B cell (primary cell): Measurements from ENCODE around the gene STAP2. TPM values are rescaled to one million over a fixed set of nuclear protein-coding genes. Genes with fewer than 3 reads are reported as not detected.
A peak's percentile ranks its signal among the peaks of the same experiment; 100 is the strongest.

Source experiments
- ATAC-seq: fragments of 200-7000 bp; cut with Tn5 transposase; one replicate; pipeline ENCODE4 v1.10.0; 2021; ENCODE audit warnings: low read depth, mild to moderate bottlenecking, moderate number of reproducible peaks, moderate library complexity
- CTCF ChIA-PET: fragments of 350-600 bp; sonication (Branson Sonifier 250); formaldehyde crosslinking; loops from one replicate; lab custom pipeline; 2021; ENCODE audit warnings: antibody characterized with exemption, inconsistent platforms; lab: Charles Lee
- POLR2A ChIA-PET: fragments of 350-600 bp; sonication (Branson Sonifier 250); formaldehyde crosslinking; loops from one replicate; lab custom pipeline; 2021; ENCODE audit warnings: antibody characterized with exemption; lab: Charles Lee
- DNase-seq: peaks from one replicate; pipeline ENCODE4 v3.0.0; 2013
- H2AFZ ChIP-seq: 2 replicates; pipeline ENCODE4 v1.6.1; 2012; ENCODE audit warnings: mild to moderate bottlenecking, low read depth, low read length; ENCODE audit not compliant: insufficient read depth, poor library complexity, severe bottlenecking
- H3K27ac ChIP-seq, 2 donors: 1 replicate in 1 of 2; 2 replicates in 1 of 2; pipeline ENCODE4 v1.5.1; 2012 to 2013; ENCODE audit warnings: low read length in 2 of 2, mild to moderate bottlenecking in 2 of 2, moderate library complexity in 1 of 2
- H3K27me3 ChIP-seq, 4 experiments: fragments of 200-600 bp in 1 of 4; sonication (generic) in 1 of 4; replicated peaks in 1 of 4; 1 replicate in 2 of 4; 2 replicates in 2 of 4; pipeline versions ENCODE4 v1.6.1 to v1.7.0; 2013 to 2016; ENCODE audit warnings: low read length in 3 of 4, mild to moderate bottlenecking in 2 of 4, mixed read lengths in 1 of 4, moderate library complexity in 1 of 4; ENCODE audit not compliant: insufficient read depth in 4 of 4, control insufficient read depth in 3 of 4; ENCODE audit errors: control extremely low read depth in 1 of 4
- H3K36me3 ChIP-seq, 2 experiments: replicated peaks in 1 of 2; 1 replicate in 1 of 2; 2 replicates in 1 of 2; pipeline versions ENCODE4 v1.6.1 to v1.7.1; 2013; ENCODE audit warnings: low read length in 1 of 2; ENCODE audit not compliant: insufficient read depth in 2 of 2, control insufficient read depth in 1 of 2; ENCODE audit errors: control extremely low read depth in 1 of 2, extremely low read depth in 1 of 2
- H3K4me1 ChIP-seq, 2 donors: fragments of 200-600 bp in 1 of 2; sonication (generic) in 1 of 2; 1 replicate in 1 of 2; 2 replicates in 1 of 2; pipeline versions ENCODE4 v1.5.1 to v1.6.1; 2013 to 2017; ENCODE audit warnings: low read length in 2 of 2; ENCODE audit not compliant: control insufficient read depth in 2 of 2, insufficient read depth in 2 of 2
- H3K4me2 ChIP-seq: replicated peaks from 2 replicates; pipeline ENCODE3; 2012; ENCODE audit warnings: mild to moderate bottlenecking, low read depth, low read length; ENCODE audit not compliant: poor library complexity, severe bottlenecking
- H3K4me3 ChIP-seq, 5 experiments: fragments of 200-600 bp in 1 of 5; sonication (generic) in 1 of 5; 1 replicate in 3 of 5; 2 replicates in 2 of 5; pipeline versions ENCODE4 v1.5.1 to v1.7.0; 2011 to 2016; ENCODE audit warnings: low read length in 4 of 5, mild to moderate bottlenecking in 4 of 5, low read depth in 2 of 5, control low read depth in 1 of 5, moderate library complexity in 1 of 5; ENCODE audit not compliant: insufficient read depth in 1 of 5; ENCODE audit errors: control extremely low read depth in 1 of 5, extremely low read depth in 1 of 5
- H3K79me2 ChIP-seq: fragments of 200-600 bp; sonication (generic); one replicate; pipeline ENCODE4 v1.6.0; 2016; ENCODE audit warnings: low read length; ENCODE audit not compliant: control insufficient read depth, insufficient read depth
- H3K9ac ChIP-seq: fragments of 200-600 bp; sonication (generic); 2 replicates; pipeline ENCODE4 v1.6.1; 2017; ENCODE audit warnings: mild to moderate bottlenecking, low read length, moderate library complexity
- H3K9me3 ChIP-seq, 3 donors: one replicate each; pipeline versions ENCODE4 v1.6.1 to v1.7.1; 2013; ENCODE audit warnings: low read length in 2 of 3; ENCODE audit not compliant: control insufficient read depth in 2 of 3, insufficient read depth in 1 of 3; ENCODE audit errors: control extremely low read depth in 1 of 3
- H4K20me1 ChIP-seq: 2 replicates; pipeline ENCODE4 v1.6.0; 2012; ENCODE audit warnings: mild to moderate bottlenecking, low read length; ENCODE audit not compliant: insufficient read depth, control insufficient read depth, poor library complexity, severe bottlenecking
- H3K27ac Mint-ChIP-seq: one replicate; pipeline ENCODE4 v1.8.0; 2021; ENCODE audit warnings: mixed read lengths
- H3K27me3 Mint-ChIP-seq: one replicate; pipeline ENCODE4 v1.8.0; 2021; ENCODE audit warnings: mixed read lengths
- H3K4me1 Mint-ChIP-seq: one replicate; pipeline ENCODE4 v1.8.0; 2021; ENCODE audit warnings: mixed read lengths
- H3K4me3 Mint-ChIP-seq: one replicate; pipeline ENCODE4 v1.8.0; 2021; ENCODE audit warnings: mixed read lengths
- H3K9me3 Mint-ChIP-seq: one replicate; pipeline ENCODE4 v1.8.0; 2022; ENCODE audit warnings: mixed read lengths; ENCODE audit not compliant: insufficient read depth
- EZH2 ChIP-seq: IDR thresholded peaks from 2 replicates; pipeline ENCODE4 v1.6.1; 2012; ENCODE audit warnings: borderline replicate concordance, low read depth, mild to moderate bottlenecking, moderate library complexity, low read length; ENCODE audit not compliant: insufficient read depth, poor library complexity, severe bottlenecking
- WGBS: methylation state at CpG from one replicate; pipeline ENCODE4 v1.1.5; 2013; ENCODE audit warnings: missing lambda C conversion rate; ENCODE audit not compliant: insufficient coverage; 5-methylcytosine and 5-hydroxymethylcytosine counted together
- intact Hi-C: fragments of 100-400 bp; cut with micrococcal nuclease; formaldehyde crosslinking; loops from one replicate; pipeline ENCODE4 v1.10.0; 2022
- polyA plus RNA-seq: library from polyadenylated mRNA; depleted of rRNA; stranded (reverse); fragments of >200 nt; gene quantifications from 2 replicates; pipeline ENCODE4 v1.2.3, GENCODE V29; 2012
- total RNA-seq, 2 donors: library from RNA; stranded (reverse); fragments of 120-200 nt in 1 of 2; gene quantifications; 1 replicate in 1 of 2; 2 replicates in 1 of 2; pipeline versions ENCODE4 v1.2.3 to v1.2.4, GENCODE V29; 2013 to 2022
- TF ChIP-seq, protein P1 (sequence below): fragments of 200-600 bp; IDR thresholded peaks from one replicate; pipeline ENCODE4 v1.8.0; 2022; ENCODE audit warnings: antibody characterized with exemption, mild to moderate bottlenecking

The STAP2 gene
- total and polyA plus RNA-seq, 2 donors (not counting 1 experiment from before 2014, with no cell fraction given): 0.27 to 0.72 TPM

DNA sequence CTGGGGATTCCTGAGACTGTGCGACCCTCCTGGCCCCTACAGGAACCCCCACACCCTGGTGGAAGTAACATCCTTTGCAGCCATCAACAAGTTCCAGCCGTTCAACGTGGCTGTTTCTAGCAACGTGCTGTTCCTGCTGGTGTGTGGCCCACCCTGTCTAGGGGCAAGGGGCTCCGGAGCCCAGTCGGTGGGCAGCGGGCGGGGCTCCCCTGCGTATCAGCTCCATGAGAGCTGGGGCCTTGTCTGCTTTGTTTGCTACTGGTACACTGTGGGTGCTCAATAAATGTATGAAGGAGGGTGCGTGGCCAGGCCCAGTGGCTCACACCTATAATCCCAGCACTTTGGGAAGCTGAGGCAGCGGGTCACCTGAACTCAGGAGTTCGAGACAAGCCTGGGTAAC lies 15.7 kb upstream of the STAP2 start:
- Histone ChIP-seq H4K20me1 (no peaks in the 10 kb centered on the region), H3K9ac (no peak overlapping the region), H3K27me3 (no peaks in the 10 kb centered on the region), H2AFZ (no peak overlapping the region), H3K4me3 (no peak overlapping the region), H3K4me1 (peaks cover 0 to 5% of the 10 kb centered on the region in 2 donors), H3K79me2 (no peaks in the 10 kb centered on the region), H3K9me3 (no peaks in the 10 kb centered on the region), H3K4me2 (no peak overlapping the region), H3K36me3 (peaks cover 2 to 15% of the 10 kb centered on the region in 2 experiments), H3K27ac (no peak overlapping the region)
- DNase-seq (no peak), ATAC-seq (no peak)
- no peaks in the 10 kb centered on the region for H3K9me3 Mint-ChIP-seq
- ChIA-PET CTCF (interaction anchor here (0.6 to 2.5 kb wide), 4 partner anchors 30 to 91 kb away, joined by 3 to 12 read pairs (median 3); no protein-coding TSS in a partner anchor), POLR2A (interaction anchor here (0.7 kb wide), 1 partner anchor 11 kb away, joined by 3 read pairs; the partner anchor contains the start of gene MPND)
- peaks cover 2% of the 10 kb centered on the region for H3K4me1 Mint-ChIP-seq
- H3K27me3 Mint-ChIP-seq: no peaks in the 10 kb centered on the region
- no peak overlapping the region for H3K4me3 Mint-ChIP-seq
- intact Hi-C loops: no loop called here
- H3K27ac Mint-ChIP-seq: no peak overlapping the region
- WGBS: 98% methylated on average over 10 of the region's 12 CpGs
- no peak for TF ChIP-seq EZH2
- TF ChIP-seq, protein P1, sequence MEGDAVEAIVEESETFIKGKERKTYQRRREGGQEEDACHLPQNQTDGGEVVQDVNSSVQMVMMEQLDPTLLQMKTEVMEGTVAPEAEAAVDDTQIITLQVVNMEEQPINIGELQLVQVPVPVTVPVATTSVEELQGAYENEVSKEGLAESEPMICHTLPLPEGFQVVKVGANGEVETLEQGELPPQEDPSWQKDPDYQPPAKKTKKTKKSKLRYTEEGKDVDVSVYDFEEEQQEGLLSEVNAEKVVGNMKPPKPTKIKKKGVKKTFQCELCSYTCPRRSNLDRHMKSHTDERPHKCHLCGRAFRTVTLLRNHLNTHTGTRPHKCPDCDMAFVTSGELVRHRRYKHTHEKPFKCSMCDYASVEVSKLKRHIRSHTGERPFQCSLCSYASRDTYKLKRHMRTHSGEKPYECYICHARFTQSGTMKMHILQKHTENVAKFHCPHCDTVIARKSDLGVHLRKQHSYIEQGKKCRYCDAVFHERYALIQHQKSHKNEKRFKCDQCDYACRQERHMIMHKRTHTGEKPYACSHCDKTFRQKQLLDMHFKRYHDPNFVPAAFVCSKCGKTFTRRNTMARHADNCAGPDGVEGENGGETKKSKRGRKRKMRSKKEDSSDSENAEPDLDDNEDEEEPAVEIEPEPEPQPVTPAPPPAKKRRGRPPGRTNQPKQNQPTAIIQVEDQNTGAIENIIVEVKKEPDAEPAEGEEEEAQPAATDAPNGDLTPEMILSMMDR: no peak

- Histone ChIP-seq H3K27ac (no peak overlapping the region), H3K4me3 (no peak overlapping the region), H3K4me1 (peaks cover 0 to 5% of the 10 kb centered on the region in 2 donors), H3K79me2 (no peaks in the 10 kb centered on the region), H3K36me3 (peaks cover 2 to 5% of the 10 kb centered on the region in 2 experiments), H3K9me3 (no peaks in the 10 kb centered on the region), H4K20me1 (no peaks in the 10 kb centered on the region), H3K9ac (no peak overlapping the region), H3K4me2 (no peak overlapping the region), H2AFZ (no peak overlapping the region), H3K27me3 (no peaks in the 10 kb centered on the region)
- Mint-ChIP-seq H3K27me3 (no peaks in the 10 kb centered on the region), H3K4me1 (peaks cover 2% of the 10 kb centered on the region), H3K9me3 (no peaks in the 10 kb centered on the region), H3K27ac (peak overlapping the region; percentile 61), H3K4me3 (no peak overlapping the region)
- CTCF ChIA-PET: interaction anchor here (0.6 to 2.6 kb wide), 27 partner anchors 9 to 367 kb away, joined by 3 to 37 read pairs (median 4); partner anchors contain the start of genes CHAF1A, MPND and SH3GL1
- 65% methylated on average over 6 of the region's 9 CpGs for WGBS
- ATAC-seq (peak; percentile 86), DNase-seq (peak; percentile 78)
- TF ChIP-seq, protein P1: peak; percentile 89
- no peak for TF ChIP-seq EZH2
- POLR2A ChIA-PET: interaction anchor here (0.5 to 1.9 kb wide), 6 partner anchors 10 to 1365 kb away, joined by 3 to 11 read pairs (median 4); partner anchors contain the start of gene MPND
- intact Hi-C loops: loop anchor here (1.0 kb wide), 2 partner anchors 17 to 85 kb away; no protein-coding TSS in a partner anchor
These were observed 14.1 kb upstream of the STAP2 start for GRCh38 chr19:4352701-4353121.
